ENCODE results near the gene PIP. TPM values are rescaled to one million over a fixed set of nuclear protein-coding genes. Genes with fewer than 3 reads are reported as not detected.
"Not testable (repeated sequence)": the region's sequence is repeated elsewhere in the genome, so short reads cannot be mapped to it uniquely, and the experiment has no call there.

The PIP gene, protein sequence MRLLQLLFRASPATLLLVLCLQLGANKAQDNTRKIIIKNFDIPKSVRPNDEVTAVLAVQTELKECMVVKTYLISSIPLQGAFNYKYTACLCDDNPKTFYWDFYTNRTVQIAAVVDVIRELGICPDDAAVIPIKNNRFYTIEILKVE
- not detected in 2 replicates for total RNA-seq

DNA sequence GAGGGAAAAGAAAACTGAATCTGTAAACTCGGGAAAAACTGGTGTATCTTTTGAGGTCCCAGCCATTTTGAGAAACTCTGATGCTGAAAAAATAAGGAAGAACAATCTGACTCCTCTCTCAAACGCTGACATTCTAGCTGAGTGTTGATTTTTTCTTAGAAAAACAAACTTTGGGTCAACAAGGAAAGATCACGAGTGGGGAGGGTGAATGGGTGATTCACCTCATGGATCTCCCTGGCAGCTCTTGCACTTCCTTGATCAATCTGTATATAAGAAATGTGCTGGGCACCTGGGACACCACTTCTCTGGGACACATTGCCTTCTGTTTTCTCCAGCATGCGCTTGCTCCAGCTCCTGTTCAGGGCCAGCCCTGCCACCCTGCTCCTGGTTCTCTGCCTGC is at the start of gene PIP:
Gene PIP (plus strand): TSS at position 297 of the 400 bp plus-strand sequence. CDS start 40 bp downstream, at position 337.
- DNase-seq, result no peak

DNA sequence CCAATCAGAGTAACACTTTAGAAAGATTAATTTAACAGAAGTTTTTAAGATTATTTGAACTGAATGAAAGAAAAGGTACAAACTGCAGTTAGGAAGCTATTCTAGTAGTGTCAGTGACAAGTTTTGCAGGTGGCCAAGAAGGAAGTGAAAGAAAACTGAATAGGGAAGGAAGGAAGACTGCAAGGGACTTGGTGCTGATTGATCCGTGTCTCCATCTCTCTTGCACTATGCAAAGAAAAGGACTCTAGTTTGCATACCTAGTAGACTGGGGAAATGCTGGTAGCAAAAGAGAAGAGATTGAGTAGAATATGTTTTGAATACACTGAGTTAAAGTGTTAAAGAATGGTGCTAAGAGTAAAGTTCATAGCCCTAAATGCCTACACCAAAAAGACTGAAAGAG is 46.8 kb upstream of the PIP start:
- no peak for DNase-seq

DNA sequence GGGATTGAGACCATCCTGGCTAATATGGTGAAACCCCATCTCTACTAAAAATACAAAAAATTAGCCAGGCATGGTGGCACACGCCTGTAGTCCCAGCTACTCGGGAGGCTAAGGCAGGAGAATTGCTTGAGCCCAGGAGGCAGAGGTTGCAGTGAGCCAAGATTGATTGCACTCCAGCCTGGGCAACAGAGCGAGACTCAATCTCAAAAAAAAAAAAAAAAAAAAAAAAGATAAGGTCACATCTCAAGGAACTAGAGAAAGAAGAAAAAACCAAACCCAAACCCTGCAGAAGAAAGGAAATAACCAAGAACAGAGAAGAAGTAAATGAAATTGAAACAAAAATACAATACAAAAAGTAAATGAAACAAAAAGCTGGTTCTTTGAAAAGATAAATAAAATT is 46.3 kb upstream of the PIP start:
- not testable (repeated sequence) for DNase-seq

DNA sequence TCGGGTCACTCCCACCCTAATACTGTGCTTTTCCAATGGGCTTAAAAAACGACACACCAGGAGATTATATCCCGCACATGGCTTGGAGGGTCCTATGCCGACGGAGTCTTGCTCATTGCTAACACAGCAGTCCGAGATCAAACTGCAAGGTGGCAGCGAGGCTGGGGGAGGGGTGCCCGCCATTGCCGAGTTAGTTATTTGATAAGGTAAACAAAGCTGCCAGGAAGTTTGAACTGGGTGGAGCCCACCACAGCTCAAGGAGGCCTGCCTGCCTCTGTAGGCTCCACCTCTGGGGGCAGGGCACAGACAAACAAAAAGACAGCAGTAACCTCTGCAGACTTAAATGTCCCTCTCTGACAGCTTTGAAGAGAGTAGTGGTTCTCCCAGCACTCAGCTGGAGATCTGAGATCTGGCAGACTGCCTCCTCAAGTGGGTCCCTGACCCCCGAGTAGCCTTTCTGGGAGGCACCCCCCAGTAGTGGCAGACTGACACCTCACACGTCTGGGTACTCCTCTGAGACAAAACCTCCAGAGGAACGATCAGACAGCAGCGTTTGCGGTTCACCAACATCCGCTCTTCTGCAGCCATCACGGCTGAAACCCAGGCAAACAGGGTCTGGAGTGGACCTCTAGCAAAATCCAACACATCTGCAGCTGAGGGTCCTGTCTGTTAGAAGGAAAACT is 43.2 kb upstream of the PIP start:
- not testable (repeated sequence) for DNase-seq

DNA sequence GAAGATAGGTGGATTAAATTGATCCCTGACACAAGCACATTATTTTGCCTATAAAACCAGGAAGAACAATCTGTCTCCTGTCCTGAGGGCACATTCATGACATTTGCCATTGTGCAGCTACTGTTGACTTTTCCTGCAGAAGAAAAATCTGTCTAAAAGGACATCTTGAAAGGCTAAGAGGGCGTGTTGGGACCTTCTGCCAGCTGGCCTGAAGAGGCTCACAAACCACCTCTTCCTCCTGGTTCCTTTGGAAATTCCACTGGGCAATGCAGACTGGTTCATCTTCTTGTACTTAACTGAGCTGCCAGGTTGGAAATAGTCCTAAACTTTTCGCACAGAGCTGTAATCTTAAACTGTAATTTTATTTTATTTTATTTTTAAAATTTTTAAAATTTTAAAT is 35.7 kb upstream of the PIP start:
- no peak for DNase-seq

DNA sequence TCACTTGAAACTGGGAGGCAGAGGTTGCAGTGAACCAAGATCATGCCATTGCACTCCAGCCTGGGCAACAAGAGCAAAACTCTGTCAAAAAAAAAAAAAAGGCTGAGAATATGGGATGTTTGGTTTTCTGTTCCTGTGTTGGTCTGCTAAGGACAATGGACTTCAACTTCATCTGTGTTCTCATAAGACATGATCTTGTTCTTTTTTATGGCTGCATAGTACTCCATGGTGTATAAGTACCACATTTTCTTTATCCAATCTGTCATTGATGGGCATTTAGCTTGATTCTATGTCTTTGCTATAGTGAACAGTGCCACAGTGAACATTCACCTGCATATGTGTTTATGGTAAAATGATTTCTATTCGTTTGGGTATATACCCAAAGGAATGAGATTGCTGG is 32.3 kb upstream of the PIP start:
- not testable (repeated sequence) for DNase-seq

DNA sequence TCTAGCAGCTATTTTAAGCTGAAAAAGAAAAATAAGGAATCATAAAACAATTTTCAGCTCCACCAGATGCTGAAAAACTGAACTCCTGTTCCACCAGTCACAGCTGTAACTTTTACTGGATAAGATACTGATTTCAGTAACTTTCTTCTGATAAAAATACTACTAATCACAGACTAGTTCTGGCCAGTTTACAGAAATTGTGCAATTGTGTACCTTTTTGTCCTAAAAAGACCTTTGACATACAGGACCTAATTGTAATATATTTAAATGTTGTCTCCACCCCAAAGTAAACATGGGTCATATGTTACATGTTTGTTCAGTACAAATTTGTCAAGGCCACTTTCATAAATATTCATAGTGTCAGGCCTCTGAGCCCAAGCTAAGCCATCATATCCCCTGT is 27.1 kb upstream of the PIP start:
- DNase-seq, result no peak

DNA sequence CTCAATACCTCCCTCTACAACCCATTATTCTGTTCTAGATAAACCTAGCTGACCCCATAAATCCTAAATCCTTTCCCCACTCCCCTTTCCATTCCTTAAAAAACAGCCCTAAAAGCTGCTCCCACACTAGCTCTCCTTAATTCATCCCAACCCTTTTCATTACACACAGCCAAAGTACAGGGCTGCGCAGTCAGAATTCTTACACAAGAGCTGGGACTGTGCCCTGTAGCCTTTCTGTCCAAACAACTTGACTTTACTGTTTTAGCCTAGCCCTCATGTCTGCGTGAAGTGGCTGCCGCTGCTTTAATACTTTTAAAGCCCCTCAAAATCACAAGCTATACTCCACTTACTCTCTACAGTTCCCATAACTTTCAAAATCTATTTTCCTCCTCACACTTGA is 23.9 kb upstream of the PIP start:
- not testable (repeated sequence) for DNase-seq

DNA sequence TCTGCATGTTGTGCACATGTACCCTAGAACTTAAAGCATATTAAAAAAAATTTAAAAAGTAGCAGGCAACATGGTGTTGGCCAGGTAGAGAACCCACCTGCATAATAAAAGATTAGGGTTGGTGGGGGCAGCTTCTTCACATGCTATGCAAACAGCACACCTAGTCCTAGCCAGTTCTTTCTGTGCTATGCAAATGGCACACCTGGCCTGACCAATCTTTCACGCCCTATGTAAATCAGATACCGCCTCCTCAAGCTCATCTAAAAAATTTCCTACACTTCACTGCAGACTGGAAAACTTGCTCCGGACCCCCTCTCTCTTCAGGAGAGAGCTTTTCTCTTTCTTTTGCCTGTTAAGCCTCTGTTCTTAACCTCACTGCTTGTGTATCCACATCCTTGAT is 14.5 kb upstream of the PIP start:
- no peak for DNase-seq

DNA sequence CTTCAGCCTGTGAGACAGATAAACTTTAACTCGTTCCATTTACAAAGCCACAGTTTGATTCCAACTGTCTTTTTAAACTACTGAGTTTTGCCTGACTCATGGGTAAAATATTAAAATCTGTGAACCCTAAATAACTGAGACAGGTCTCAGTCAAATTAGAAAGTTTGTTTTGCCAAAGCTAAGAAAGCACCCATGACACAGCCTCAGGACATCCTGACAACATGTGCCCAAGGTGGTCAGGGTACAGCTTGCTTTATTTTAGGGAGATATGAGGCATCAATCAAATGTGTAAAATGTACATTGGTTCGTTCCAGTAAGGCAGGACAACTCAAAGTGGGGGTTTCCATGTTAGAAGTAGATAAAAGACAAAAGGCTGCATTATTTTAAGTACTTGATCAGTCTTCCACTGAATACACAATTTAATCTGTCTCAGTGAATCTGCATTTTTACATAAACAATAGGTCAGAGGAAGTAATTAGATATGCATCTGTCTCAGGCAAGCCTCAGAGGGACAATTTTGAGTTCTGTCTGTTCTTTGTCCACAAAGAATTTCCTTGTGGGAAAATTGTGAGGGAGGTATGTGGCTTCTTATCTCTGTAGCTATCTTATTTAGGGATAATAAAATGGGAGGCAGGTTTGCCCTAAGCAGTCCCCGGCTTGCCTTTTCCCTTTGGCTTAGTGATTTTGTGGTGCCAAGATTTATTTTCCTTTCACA is 11.0 kb upstream of the PIP start:
- DNase-seq, result no peak

DNA sequence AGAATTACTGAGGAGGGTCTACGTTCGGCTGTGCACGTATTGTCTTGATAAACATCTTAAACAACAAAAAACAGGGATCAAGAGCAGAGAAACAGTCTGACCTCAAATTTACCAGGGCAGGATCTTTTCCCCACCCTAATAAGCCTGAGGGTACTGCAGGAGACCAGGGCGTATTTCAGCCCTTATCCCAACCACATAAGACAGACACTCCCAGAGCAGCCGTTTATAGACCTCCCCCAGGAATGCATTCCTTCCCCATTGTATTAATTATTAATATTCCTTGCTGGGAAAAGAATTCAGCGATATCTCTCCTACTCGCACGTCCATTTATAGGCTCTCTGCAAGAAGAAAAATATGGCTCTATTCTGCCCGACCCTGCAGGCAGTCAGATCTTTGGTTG is 8.6 kb upstream of the PIP start:
- not testable (repeated sequence) for DNase-seq

DNA sequence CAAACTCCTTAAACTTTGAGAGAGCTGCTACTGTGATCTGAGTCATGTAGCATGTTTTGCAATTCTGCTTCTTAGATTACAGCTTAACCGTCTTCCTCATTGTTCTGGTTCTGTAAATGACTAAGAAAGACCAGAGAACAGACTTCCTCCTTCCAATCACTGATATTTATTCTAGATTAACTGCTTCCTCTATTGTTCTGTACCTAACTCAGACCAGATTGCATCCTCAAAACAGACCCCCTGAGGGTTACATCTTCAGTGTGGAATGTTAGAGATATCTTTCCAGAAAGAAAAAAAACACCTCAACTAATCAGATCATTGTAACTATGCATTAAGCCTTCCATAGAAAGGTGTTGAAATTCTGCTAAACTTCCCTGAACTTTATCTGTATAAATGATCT is 5.7 kb upstream of the PIP start:
- peak; percentile 47 for DNase-seq

DNA sequence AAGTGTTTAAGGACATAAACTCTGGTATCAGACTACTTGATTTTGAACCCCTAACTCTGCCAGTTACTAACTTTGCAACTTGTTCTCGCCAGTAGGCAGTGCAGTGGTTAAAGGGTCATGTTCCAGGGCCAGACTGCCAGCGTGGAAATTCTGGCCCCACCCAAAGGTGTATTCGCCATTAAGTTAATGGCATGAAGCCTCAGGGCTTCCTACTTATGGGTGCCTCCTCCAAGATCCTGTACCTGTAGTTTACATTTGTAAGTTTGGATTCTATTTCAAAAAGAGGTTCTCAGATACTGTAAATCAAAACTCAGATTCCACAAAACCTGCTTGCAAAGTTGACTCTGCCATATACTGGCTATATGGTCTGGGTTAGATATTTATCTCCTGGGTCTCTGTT is 2.8 kb upstream of the PIP start:
- no peak for DNase-seq

DNA sequence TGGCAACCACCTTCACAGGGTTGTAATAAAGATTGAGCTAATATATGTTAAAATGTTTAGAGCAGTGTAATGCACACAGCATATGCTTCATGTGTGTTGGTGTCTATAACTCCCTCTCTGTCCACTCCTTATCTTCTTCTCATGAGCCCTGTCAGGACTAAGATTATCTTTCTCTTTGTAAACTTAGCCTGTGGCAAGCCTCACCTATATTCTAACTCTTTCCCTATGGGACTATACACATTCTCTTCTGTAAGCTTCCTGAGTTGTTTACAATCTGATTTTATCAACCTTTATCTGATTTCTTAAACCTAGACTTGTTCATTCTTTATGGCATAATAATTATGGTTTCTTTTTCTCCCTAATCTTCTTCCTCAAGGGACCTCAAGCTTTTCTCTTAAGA is 2.4 kb upstream of the PIP start:
- DNase-seq, result no peak

DNA sequence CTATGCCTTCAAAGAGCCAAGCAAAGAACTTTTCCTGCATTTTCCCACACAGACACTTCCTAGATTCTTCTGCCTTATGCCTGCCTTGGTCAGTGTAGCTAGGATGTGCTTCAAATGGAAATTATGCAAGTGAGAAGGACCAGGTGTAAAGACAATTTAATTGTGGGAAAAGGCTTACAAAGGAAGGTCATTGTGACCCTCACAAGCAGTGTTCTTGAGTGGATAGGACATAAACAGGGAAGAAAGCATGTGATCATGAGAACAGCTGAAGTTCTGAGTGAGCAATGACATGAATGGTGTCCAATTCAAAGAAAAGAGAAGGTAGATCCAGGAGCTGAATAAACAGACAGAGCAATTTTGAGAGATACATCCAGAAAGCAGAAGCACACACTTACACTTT is 1.3 kb upstream of the PIP start:
- no peak for DNase-seq

DNA sequence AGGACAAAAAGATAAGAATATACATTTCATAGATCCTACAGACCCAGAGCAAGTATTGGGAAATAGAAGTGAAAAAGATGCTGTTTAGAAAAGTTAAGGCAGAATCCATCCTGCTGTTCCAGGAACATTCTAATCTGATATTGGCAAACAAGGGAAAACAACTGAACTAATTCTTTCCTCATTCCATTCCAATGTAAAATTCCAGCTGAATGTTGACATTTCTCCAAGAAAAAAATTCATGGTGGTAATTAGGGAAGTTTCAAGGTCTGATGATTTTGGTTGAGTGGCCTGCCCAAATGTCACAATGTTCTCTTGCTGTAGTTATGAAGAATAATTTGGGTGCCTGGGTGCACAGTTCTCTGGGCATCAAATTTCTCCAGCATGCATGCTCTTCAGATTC is 15.2 kb downstream of the PIP start:
- DNase-seq, result no peak

DNA sequence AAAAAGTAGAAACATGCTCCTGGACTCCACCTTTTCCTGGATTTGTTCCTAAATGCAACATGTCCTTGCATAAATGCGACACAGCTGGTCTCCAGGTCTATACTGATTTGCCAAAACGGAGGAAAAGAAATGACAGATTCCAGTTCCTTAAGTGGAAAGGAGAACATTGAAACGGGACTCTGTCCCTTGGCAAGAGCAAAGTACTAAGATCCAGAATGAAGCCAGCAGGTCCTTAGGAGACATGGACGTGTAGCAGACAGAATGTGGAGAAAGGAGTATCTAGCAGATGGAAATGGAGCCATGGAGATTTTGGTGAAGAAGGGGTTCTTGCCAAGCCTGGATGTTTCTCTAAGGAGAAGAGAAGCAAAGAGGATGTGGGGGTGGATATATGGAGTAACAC is 16.2 kb downstream of the PIP start:
- DNase-seq, result no peak

DNA sequence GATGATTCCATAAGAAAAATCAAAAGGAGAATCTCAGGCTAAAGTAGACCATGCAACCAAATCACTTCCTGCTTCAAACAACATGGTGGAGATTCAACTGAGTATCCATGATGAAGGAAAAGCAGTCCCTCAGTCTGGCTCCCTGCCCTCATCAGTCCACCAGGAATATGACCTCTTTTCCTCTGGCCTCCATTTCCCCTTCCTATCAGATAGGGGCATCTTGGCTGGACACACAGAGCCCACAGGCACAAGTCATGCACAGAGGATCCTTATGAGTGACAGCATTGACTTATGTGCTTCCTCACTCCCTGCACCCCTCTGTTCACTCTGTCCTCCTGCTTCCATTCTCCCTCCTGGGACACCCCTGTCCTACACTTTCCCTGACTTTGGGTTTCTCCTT is 16.8 kb downstream of the PIP start:
- DNase-seq, result no peak

DNA sequence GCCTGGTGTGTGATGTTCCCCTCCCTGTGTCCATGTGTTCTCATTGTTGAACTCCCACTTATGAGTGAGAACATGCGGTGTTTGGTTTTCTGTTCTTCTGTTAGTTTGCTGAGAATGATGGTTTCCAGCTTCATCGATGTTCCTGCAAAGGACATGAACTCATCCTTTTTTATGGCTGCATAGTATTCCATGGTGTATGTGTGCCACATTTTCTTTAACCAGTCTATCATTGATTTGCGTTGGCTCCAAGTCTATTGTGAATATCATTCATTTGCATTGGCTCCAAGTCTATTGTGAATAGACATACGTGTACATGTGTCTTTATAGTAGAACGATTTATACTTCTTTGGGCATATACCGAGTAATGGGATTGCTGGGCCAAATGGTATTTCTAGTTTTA is 18.8 kb downstream of the PIP start:
- DNase-seq, result not testable (repeated sequence)

DNA sequence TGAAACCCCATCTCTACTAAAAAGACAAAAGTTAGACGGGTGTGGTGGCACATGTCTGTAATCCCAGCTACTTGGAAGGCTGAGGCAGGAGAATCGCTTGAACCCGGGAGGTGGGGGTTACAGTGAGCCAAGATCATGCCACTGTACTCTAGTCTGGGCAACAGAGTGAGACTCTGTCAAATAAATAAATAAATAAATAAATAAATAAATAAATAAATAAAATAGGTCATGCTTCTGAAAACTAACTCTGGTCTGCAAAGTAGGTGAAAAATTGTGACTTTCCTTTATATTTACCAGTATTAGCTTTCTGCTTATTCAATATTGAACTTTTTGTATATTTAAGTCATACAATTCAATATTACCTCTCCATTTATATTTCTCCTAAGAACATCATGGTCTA is 26.7 kb downstream of the PIP start:
- DNase-seq, result not testable (repeated sequence)

DNA sequence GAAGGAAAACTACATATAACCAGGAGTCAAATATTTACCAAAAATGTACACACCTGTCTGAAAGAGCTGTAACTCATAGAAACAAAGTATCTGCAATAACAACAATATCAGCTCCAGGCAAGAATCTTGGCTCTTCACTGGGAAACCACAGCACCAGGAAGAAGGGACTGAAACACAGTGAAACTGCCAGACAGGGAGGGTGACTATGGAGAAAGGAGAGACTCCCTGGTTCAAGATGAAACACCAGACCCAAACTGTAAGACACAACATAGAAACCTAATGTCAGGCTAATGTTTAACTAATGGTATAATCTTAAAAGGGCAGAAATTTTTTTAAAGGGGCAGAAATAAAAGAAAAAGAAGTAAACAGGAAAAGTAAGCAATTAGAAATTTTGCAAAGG is 39.8 kb downstream of the PIP start:
- DNase-seq, result no peak

DNA sequence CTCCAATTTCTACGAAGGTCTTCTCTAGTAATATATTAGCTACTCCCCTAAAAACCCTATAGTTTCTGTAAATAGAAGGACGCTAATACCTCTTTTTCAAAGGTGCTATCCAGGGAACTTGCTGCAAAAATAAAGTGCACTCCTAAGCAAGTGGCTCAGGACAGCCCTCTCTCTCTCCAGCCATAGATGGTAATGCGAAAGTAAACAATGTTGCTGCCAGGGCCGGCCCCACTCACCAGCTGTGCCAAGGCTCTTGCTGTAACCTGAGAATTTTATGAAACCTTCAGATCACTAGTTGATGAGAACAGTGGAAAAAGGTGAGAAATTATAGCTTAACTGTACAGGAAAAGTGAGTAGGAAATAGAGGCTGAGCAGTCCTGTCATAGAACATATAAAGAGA is 40.5 kb downstream of the PIP start:
- DNase-seq, result no peak

DNA sequence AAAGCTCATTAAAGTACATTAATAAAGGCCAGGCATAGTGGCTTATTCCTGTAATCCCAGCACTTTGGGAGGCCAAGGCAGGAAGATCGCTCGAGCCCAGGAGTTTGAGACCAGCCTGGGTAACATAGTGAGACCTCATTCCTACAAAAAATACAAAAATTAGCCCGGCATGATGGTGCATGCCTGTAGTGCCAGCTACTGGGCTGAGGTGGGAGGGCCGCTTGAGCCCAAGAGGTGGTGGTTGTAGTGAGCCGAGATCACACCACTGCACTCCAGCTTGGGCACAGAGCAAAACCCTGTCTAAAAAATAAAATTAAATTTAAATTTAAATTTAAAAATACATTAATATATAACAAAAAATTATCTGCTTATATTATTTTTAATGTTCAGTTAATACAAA is 44.3 kb downstream of the PIP start:
- no peak for DNase-seq

DNA sequence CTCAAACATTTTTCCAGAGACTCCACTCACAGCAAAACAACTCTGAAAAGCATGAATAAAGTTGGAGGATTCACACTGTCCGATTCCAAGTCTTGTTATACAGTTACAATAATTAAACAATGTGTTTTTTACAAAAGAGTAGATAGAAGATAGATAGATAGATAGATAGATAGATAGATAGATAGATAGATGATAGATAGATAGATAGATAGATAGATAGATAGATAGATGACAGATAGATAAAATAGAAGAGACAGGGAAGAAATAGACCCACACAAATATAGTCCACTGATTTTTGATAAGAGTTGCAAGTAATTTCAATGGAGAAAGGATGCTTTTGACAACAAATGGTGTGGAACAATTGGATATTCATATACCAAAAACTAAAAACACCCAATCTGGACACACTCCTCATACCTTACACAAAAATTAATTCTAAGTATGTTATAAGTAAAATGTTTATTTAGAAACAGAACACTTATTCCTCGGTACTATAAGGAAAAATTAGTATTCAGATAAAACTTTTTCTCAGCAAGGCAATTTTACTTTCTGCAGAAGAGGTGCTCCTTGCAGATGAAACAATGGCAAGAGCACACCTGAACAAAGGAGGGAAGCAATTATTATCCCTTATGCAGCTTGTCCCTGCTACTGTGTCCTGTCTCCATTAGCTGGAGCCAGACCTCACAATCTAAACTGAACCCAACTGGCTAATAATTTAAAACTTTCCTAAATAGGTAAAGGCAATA is 45.7 kb downstream of the PIP start:
- DNase-seq, result no peak

Measured in dermis blood vessel endothelial cell (primary cell).